WI38 (cell line): ENCODE results near the gene PRKACA.
"Not testable (repeated sequence)": the region's sequence is repeated elsewhere in the genome, so short reads cannot be mapped to it uniquely, and the experiment has no call there.

Source experiments
- H3K4me3 ChIP-seq: 2 replicates; pipeline ENCODE4 v1.5.1; 2011; ENCODE audit warnings: low read depth, mild to moderate bottlenecking, control low read depth, low read length
- TF ChIP-seq, protein P1 (sequence below): IDR thresholded peaks from 2 replicates; pipeline ENCODE4 v1.5.1; 2012; ENCODE audit warnings: low read depth, mild to moderate bottlenecking, control low read depth, low read length

Gene PRKACA

DNA sequence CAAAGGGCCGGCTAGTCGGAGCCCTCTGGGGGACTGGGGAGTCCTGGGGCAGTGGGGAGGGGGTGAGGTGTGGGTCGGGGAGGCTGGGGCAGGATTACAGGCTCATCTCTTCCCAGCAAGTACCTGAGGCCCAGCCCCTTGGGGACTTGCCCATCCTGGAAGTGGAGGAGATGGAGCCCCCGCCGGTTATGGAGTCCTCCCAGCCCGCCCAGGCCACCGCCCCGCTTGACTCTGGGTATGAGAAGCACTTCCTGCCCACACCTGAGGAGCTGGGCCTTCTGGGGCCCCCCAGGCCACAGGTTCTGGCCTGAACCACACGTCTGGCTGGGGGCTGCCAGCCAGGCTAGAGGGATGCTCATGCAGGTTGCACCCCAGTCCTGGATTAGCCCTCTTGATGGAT, 65.6 kb downstream of the PRKACA start:
- H3K4me3 ChIP-seq: no peak overlapping the region
- TF ChIP-seq, protein P1, sequence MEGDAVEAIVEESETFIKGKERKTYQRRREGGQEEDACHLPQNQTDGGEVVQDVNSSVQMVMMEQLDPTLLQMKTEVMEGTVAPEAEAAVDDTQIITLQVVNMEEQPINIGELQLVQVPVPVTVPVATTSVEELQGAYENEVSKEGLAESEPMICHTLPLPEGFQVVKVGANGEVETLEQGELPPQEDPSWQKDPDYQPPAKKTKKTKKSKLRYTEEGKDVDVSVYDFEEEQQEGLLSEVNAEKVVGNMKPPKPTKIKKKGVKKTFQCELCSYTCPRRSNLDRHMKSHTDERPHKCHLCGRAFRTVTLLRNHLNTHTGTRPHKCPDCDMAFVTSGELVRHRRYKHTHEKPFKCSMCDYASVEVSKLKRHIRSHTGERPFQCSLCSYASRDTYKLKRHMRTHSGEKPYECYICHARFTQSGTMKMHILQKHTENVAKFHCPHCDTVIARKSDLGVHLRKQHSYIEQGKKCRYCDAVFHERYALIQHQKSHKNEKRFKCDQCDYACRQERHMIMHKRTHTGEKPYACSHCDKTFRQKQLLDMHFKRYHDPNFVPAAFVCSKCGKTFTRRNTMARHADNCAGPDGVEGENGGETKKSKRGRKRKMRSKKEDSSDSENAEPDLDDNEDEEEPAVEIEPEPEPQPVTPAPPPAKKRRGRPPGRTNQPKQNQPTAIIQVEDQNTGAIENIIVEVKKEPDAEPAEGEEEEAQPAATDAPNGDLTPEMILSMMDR: no peak

DNA sequence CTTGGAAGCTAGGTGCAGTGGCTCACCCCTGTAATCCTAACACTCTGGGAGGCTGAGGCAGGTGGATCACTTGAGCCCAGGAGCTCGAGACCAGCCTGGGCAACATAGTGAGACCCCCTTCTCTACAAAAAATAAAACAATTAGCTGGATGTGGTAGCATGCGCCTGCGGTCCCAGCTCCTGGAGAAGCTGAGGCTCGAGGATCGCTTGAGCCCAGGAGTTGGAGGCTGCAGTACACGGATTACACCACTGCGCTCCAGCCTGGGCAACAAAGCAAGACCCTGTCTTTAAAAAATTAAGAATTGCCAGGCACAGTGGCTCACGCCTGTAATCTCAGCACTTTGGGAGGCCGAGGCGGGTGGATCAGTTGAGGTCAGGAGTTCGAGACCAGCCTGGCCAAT, 66.6 kb downstream of the PRKACA start:
- not testable (repeated sequence) for H3K4me3 ChIP-seq

DNA sequence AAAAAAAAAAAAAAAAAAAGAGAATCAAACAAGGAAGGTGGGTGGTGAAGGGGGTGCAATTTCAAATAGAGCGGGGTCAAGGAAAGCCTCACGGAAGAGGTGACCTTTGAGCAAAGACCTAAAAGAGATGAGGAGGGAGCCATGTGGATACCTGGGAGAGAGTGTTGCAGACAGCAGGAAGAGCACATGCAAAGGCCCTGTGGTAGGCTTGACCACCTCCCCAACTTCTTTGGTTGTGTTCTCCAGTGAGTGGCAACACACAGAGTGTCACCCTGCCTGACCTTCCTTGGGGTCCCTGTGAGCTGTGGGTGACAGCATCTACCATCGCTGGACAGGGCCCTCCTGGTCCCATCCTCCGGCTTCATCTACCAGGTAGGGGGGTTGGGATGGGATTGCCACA, 67.0 kb downstream of the PRKACA start:
- H3K4me3 ChIP-seq: no peak overlapping the region
- TF ChIP-seq, protein P1: no peak

DNA sequence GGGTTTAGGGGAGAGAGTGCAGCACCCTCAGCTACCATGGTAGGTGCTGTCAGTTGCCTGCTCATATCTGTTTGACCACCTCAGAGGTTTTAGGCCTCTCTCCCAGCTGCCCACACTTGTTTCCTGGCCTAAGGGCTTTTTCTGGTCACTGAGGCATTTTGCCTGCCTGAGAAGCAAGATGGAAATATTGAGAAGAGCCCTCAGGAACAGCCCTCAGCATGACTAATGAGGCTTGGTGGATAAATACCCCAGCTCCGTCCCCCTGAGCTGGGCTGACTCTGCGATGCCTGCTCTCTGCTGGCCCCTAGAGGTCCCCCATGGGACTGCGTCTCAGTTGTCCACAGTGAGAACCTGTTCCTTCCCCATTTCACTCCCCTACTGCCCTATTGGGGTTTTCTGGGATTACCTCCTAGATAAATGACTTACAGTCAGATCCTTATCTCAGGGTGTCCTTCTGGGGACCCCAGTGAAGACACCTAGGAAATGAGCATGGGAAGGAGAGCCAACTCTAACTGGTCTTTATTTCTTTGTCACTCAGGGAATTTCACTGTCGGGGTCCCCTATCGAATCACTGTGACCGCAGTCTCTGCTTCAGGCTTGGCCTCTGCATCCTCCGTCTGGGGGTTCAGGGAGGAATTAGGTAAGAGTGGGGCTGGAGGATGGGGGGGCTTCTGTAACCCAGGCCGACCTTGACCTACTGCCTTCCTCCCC, 69.0 kb downstream of the PRKACA start:
- TF ChIP-seq, protein P1: peak; percentile 92
- H3K4me3 ChIP-seq: no peak overlapping the region

DNA sequence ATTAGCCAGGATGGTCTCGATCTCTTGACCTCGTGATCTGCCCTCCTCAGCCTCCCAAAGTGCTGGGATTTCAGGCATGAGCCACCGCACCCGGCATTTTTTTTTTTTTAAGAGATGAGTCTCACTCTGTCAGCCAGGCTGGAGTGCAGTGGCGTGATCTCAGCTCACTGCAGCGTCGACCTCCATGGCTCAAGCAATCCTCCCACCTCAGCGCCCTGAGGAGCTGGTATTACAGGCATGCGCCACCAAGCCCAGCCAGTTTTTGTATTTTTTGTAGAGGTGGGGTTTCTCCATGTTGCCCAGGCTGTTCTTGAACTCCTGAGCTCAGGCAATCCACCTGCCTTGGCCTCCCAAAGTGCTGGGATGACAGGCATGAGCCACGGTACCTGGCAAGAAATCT, 69.7 kb downstream of the PRKACA start:
- not testable (repeated sequence) for H3K4me3 ChIP-seq

DNA sequence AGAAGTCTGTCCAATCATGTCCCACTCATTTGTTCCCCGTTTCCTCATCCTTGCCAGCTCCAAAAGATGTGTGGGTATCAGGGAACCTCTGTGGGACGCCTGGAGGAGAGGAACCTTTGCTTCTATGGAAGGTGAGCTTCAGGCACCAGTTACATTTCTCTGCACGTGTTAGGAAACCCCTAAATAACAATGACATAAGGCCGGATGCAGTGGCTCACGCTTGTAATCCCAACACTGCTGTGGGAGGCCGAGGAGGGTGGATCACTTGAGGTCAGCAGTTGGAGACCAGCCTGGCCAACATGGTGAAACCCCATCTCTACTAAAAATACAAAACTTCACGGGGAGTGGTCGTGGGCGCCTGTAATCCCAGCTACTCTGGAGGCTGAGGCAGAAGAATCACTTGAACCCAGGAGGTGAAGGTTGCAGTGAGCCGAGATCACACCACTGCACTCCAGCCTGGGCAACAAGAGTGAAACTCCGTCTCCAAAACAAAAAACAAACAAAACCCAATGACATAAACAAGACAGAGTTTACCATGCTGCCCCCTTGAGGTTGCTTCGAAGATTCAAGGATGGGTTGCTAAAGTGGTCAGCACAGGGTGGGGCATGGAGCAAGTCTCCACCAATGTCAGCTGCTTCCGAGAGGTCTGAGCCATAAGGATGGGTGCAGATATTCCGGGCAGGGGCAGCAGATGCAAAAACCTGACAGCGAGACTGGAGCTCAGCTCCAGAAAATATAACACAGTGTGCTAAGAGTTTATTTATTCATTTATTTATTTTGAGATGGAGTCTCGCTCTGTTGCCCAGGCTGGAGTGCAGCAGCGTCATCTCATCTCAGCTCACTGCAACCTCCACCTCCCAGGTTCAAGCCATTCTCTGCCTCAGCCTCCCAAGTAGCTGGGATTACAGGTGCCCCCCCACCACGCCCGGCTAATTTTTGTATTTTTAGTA, 74.6 kb downstream of the PRKACA start:
- not testable (repeated sequence) for H3K4me3 ChIP-seq
- TF ChIP-seq, protein P1: peak; percentile 28; the same call in 1 of the 2 replicates
